Breast epithelium (tissue), 3 donors: ENCODE data around the gene ZSWIM3.

Experiments
- CTCF ChIP-seq, 3 donors: fragments of 450-650 bp; IDR thresholded peaks; one replicate each; pipeline ENCODE4 v1.5.1; 2016 to 2017; ENCODE audit warnings: antibody characterized with exemption in 3 of 3, mild to moderate bottlenecking in 3 of 3, moderate library complexity in 3 of 3
- POLR2A ChIP-seq: fragments of 450-650 bp; IDR thresholded peaks from one replicate; pipeline ENCODE4 v1.6.1; 2016; ENCODE audit warnings: antibody characterized with exemption, mild to moderate bottlenecking, moderate library complexity
- POLR2AphosphoS5 ChIP-seq, 3 donors: sonication (generic); formaldehyde crosslinking; IDR thresholded peaks; one replicate each; pipeline ENCODE4 v1.6.1; 2017; ENCODE audit warnings: antibody characterized with exemption in 3 of 3

- no peak for TF ChIP-seq CTCF (IDR thresholded peaks at IDR 0.05)
- no peak for TF ChIP-seq POLR2A
- no peak for TF ChIP-seq POLR2AphosphoS5 (IDR thresholded peaks at IDR 0.05)
Observed at GRCh38 chr20:45816951-45817350, 40.5 kb upstream of the ZSWIM3 start.
